ENCODE data around the gene NLGN1.

Gene NLGN1

GRCh38 chr3:173916799-173917198 is 519.3 kb downstream of the NLGN1 start:
- no peaks in the 10 kb centered on the region for H3K36me3 ChIP-seq
- no peak overlapping the region for H3K9ac ChIP-seq
- H3K27me3 ChIP-seq, result no peaks in the 10 kb centered on the region
- no peaks in the 10 kb centered on the region for H4K20me1 ChIP-seq
- no peak overlapping the region for H3K4me2 ChIP-seq
- H3K9me3 ChIP-seq, result no peaks in the 10 kb centered on the region
- H3K4me1 ChIP-seq, result 0 out of 2 replicates have a peak, but pooled peaks cover 7% of the 10 kb centered on the region
- no peak overlapping the region for H3K4me3 ChIP-seq
- no peak overlapping the region for H3K27ac ChIP-seq
- TF ChIP-seq Cebpa-rat (IDR thresholded peaks at IDR 0.05), result no peak

- no peaks in the 10 kb centered on the region for H3K4me1 ChIP-seq
- no peaks in the 10 kb centered on the region for H3K27me3 ChIP-seq
- no peaks in the 10 kb centered on the region for H3K36me3 ChIP-seq
- H3K27ac ChIP-seq, result no peak overlapping the region
- no peak overlapping the region for H3K9ac ChIP-seq
- TF ChIP-seq Cebpa-rat (IDR thresholded peaks at IDR 0.05), result no peak
- H3K4me2 ChIP-seq, result no peak overlapping the region
- H3K4me3 ChIP-seq, result no peak overlapping the region
- no peaks in the 10 kb centered on the region for H4K20me1 ChIP-seq
- no peaks in the 10 kb centered on the region for H3K9me3 ChIP-seq
Observed at GRCh38 chr3:173920386-173920785, 522.8 kb downstream of the NLGN1 start.

GRCh38 chr3:173921732-173922131 is 524.2 kb downstream of the NLGN1 start:
- Histone ChIP-seq H3K27ac (no peak overlapping the region), H3K9me3 (no peaks in the 10 kb centered on the region), H3K27me3 (no peaks in the 10 kb centered on the region), H3K4me2 (no peak overlapping the region), H4K20me1 (no peaks in the 10 kb centered on the region), H3K4me3 (no peak overlapping the region), H3K9ac (no peak overlapping the region), H3K4me1 (no peaks in the 10 kb centered on the region), H3K36me3 (no peaks in the 10 kb centered on the region)
- TF ChIP-seq Cebpa-rat (IDR thresholded peaks at IDR 0.05), result no peak

- no peaks in the 10 kb centered on the region for H4K20me1 ChIP-seq
Observed at GRCh38 chr3:173923204-173923603, 525.7 kb downstream of the NLGN1 start.

GRCh38 chr3:173930251-173930650 is 532.7 kb downstream of the NLGN1 start:
- Histone ChIP-seq H4K20me1 (no peaks in the 10 kb centered on the region), H3K27me3 (no peaks in the 10 kb centered on the region), H3K36me3 (no peaks in the 10 kb centered on the region), H3K27ac (no peak overlapping the region), H3K9me3 (no peaks in the 10 kb centered on the region), H3K4me1 (no peaks in the 10 kb centered on the region), H3K9ac (no peak overlapping the region), H3K4me2 (no peak overlapping the region), H3K4me3 (no peak overlapping the region)
- TF ChIP-seq Cebpa-rat (IDR thresholded peaks at IDR 0.05), result no peak

More at GRCh38 chr3:173923204-173923603, 525.7 kb downstream of the NLGN1 start:
- no peak overlapping the region for H3K4me3 ChIP-seq
- H3K9ac ChIP-seq, result no peak overlapping the region
- no peaks in the 10 kb centered on the region for H3K9me3 ChIP-seq
- H3K36me3 ChIP-seq, result no peaks in the 10 kb centered on the region
- no peak overlapping the region for H3K4me2 ChIP-seq
- H3K27me3 ChIP-seq, result no peaks in the 10 kb centered on the region
- no peak overlapping the region for H3K27ac ChIP-seq
- H3K4me1 ChIP-seq, result no peaks in the 10 kb centered on the region
- no peak for TF ChIP-seq Cebpa-rat (IDR thresholded peaks at IDR 0.05)

- no peaks in the 10 kb centered on the region for H3K36me3 ChIP-seq
- H3K9me3 ChIP-seq, result no peaks in the 10 kb centered on the region
- no peaks in the 10 kb centered on the region for H4K20me1 ChIP-seq
- no peaks in the 10 kb centered on the region for H3K4me1 ChIP-seq
- no peak overlapping the region for H3K4me2 ChIP-seq
- H3K4me3 ChIP-seq, result no peak overlapping the region
- H3K9ac ChIP-seq, result no peak overlapping the region
- no peak for TF ChIP-seq Cebpa-rat (IDR thresholded peaks at IDR 0.05)
- no peaks in the 10 kb centered on the region for H3K27me3 ChIP-seq
- no peak overlapping the region for H3K27ac ChIP-seq
Observed at GRCh38 chr3:173932624-173933023, 535.1 kb downstream of the NLGN1 start.

- no peak overlapping the region for H3K4me3 ChIP-seq
- no peaks in the 10 kb centered on the region for H3K4me1 ChIP-seq
- H3K36me3 ChIP-seq, result no peaks in the 10 kb centered on the region
- no peaks in the 10 kb centered on the region for H4K20me1 ChIP-seq
- H3K27ac ChIP-seq, result no peak overlapping the region
- no peak for TF ChIP-seq Cebpa-rat (IDR thresholded peaks at IDR 0.05)
- H3K27me3 ChIP-seq, result no peaks in the 10 kb centered on the region
- H3K9ac ChIP-seq, result no peak overlapping the region
- no peak overlapping the region for H3K4me2 ChIP-seq
- no peaks in the 10 kb centered on the region for H3K9me3 ChIP-seq
Observed at GRCh38 chr3:173933113-173933512, 535.6 kb downstream of the NLGN1 start.

GRCh38 chr3:173936316-173936715 is 538.8 kb downstream of the NLGN1 start:
- Histone ChIP-seq H3K4me3 (no peak overlapping the region), H3K9ac (no peak overlapping the region), H3K9me3 (no peaks in the 10 kb centered on the region), H3K4me1 (no peaks in the 10 kb centered on the region), H4K20me1 (no peaks in the 10 kb centered on the region), H3K27me3 (no peaks in the 10 kb centered on the region), H3K4me2 (no peak overlapping the region), H3K36me3 (no peaks in the 10 kb centered on the region), H3K27ac (no peak overlapping the region)
- no peak for TF ChIP-seq Cebpa-rat (IDR thresholded peaks at IDR 0.05)

GRCh38 chr3:173938159-173938558 is 540.6 kb downstream of the NLGN1 start:
- no peak overlapping the region for H3K4me3 ChIP-seq
- no peaks in the 10 kb centered on the region for H3K36me3 ChIP-seq
- no peak overlapping the region for H3K4me2 ChIP-seq
- H3K27ac ChIP-seq, result no peak overlapping the region
- H3K27me3 ChIP-seq, result no peaks in the 10 kb centered on the region
- no peak overlapping the region for H3K9ac ChIP-seq
- no peaks in the 10 kb centered on the region for H3K4me1 ChIP-seq
- no peaks in the 10 kb centered on the region for H3K9me3 ChIP-seq
- TF ChIP-seq Cebpa-rat (IDR thresholded peaks at IDR 0.05), result no peak
- H4K20me1 ChIP-seq, result no peaks in the 10 kb centered on the region

- H3K4me2 ChIP-seq, result no peak overlapping the region
- H3K36me3 ChIP-seq, result no peaks in the 10 kb centered on the region
- no peaks in the 10 kb centered on the region for H4K20me1 ChIP-seq
- no peaks in the 10 kb centered on the region for H3K27me3 ChIP-seq
- H3K27ac ChIP-seq, result no peak overlapping the region
- TF ChIP-seq Cebpa-rat (IDR thresholded peaks at IDR 0.05), result no peak
- H3K4me3 ChIP-seq, result no peak overlapping the region
- no peak overlapping the region for H3K9ac ChIP-seq
- no peaks in the 10 kb centered on the region for H3K4me1 ChIP-seq
- H3K9me3 ChIP-seq, result no peaks in the 10 kb centered on the region
Observed at GRCh38 chr3:173938616-173939015, 541.1 kb downstream of the NLGN1 start.

GRCh38 chr3:173939331-173939730 is 541.8 kb downstream of the NLGN1 start:
- Histone ChIP-seq H3K9ac (no peak overlapping the region), H3K4me1 (no peaks in the 10 kb centered on the region), H3K9me3 (no peaks in the 10 kb centered on the region), H3K36me3 (no peaks in the 10 kb centered on the region), H3K4me2 (no peak overlapping the region), H3K27ac (no peak overlapping the region), H3K27me3 (no peaks in the 10 kb centered on the region), H4K20me1 (no peaks in the 10 kb centered on the region), H3K4me3 (no peak overlapping the region)
- no peak for TF ChIP-seq Cebpa-rat (IDR thresholded peaks at IDR 0.05)

Data from BLaER1 (cell line).